Adipose tissue (tissue), 3 donors: ENCODE measurements around the gene LFNG. TPM values are rescaled to one million over a fixed set of nuclear protein-coding genes. Genes with fewer than 3 reads are reported as not detected.
"Not testable (repeated sequence)": the region's sequence is repeated elsewhere in the genome, so short reads cannot be mapped to it uniquely, and the experiment has no call there.

Experiments used
- H3K27ac ChIP-seq: one replicate; pipeline ENCODE4 v1.5.1; 2013; ENCODE audit warnings: low read depth, low read length
- WGBS, 3 donors: extraction: QIAGEN DNeasy Blood & Tissue Kit; methylation state at CpG; one replicate each; pipeline ENCODE4 v1.1.7; 2013; 5-methylcytosine and 5-hydroxymethylcytosine counted together
- polyA plus RNA-seq, 3 donors: library from polyadenylated mRNA; stranded (reverse); fragments of 200-250 nt; gene quantifications; one replicate each; pipeline ENCODE4 v1.2.3, GENCODE V29; 2013
- donor health status: healthy with polysubstance abuse.
- donor health status: Bipolar disorder and iron deficiency.
- donor health status: healthy.

LFNG gene
- polyA plus RNA-seq, 3 donors: 12.5 to 52.7 (median 23.7) TPM

DNA sequence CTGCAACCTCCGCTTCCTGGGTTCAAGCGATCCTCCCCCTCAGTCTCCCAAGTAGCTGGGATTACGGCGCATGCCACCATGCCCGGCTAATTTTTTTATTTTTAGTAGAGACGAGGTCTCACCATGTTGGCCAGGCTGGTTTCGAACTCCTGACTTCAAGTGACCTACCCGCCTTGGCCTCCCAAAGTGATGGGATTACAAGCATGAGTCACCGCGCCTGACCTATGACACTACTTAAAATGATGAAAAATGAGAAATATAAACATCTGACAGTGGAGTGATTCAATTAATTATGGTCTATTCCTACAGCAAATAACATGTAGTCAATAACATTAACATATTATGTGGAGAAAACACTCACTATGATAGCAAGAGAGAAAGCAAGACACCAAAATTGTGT is 33.5 kb downstream of the LFNG start:
- WGBS, 3 donors: 95 to 97% (median 96%) methylated on average over 10 of the region's 10 CpGs

DNA sequence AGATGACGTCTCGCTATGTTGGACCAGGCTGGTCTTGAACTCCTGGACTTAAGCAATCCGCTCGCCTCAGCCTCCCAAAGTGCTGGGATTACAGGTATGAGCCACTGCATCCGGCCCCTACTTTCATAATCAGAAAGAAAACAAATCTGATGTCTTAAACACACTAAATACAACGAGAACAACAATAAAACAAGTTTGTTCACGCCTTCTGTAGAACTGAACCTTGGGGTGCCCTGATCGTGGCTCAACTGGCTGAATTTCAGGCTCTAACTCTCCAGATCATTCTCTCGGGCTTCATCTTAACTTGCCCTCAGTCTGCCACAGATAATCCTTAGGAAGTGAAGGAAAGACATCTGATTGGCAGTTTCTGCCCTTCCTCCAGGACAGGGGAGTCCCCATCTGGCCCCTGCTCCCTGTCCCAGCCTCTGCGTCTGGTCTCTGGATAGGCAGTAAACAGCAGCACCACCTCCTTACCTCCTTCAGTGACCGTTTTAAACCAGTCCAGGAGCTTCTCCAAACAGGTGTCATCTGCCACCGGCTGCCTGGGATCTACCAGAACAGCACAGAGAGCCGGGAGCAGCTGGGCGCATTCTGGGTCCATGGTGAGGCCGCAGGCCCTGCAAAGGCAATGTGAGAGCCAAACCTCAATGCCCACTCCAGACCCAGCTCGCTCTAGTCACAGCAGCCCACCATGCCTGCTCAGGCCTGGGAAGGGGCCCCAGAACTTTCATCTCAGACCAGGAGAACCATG is 34.4 kb downstream of the LFNG start:
- H3K27ac ChIP-seq: no peak overlapping the region
- 75 to 80% (median 77%) methylated on average over 16 of the region's 16 CpGs for WGBS, 3 donors

More for the DNA sequence above, 33.5 kb downstream of the LFNG start:
- H3K27ac ChIP-seq: no peak overlapping the region

DNA sequence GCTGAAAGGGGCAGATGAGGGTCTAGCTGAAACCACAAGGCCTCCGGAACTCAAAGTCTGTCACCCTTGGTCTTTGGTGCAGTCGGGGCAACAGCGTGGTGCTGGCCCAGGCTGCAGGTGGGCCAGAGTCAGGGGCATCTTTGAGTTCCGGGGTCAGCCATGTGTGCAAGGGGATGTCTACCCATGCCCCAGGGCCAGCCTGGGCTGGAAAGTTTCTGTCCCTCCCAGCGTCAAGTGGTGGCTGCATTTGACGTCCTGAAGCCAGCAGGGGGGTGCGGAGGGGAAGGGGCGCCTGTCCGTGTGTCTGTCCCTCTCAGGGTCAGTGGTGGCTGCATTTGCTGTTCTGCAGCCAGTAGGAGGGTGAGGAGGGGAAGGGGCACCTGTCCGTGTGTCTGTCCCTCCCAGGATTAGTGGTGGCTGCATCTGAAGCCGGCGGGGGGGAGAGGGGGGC is 35.1 kb downstream of the LFNG start:
- 1 to 6% (median 6%) methylated on average over 10 to 12 of the region's 12 CpGs for whole genome bisulfite sequencing, 3 donors
- H3K27ac ChIP-seq: no peak overlapping the region

DNA sequence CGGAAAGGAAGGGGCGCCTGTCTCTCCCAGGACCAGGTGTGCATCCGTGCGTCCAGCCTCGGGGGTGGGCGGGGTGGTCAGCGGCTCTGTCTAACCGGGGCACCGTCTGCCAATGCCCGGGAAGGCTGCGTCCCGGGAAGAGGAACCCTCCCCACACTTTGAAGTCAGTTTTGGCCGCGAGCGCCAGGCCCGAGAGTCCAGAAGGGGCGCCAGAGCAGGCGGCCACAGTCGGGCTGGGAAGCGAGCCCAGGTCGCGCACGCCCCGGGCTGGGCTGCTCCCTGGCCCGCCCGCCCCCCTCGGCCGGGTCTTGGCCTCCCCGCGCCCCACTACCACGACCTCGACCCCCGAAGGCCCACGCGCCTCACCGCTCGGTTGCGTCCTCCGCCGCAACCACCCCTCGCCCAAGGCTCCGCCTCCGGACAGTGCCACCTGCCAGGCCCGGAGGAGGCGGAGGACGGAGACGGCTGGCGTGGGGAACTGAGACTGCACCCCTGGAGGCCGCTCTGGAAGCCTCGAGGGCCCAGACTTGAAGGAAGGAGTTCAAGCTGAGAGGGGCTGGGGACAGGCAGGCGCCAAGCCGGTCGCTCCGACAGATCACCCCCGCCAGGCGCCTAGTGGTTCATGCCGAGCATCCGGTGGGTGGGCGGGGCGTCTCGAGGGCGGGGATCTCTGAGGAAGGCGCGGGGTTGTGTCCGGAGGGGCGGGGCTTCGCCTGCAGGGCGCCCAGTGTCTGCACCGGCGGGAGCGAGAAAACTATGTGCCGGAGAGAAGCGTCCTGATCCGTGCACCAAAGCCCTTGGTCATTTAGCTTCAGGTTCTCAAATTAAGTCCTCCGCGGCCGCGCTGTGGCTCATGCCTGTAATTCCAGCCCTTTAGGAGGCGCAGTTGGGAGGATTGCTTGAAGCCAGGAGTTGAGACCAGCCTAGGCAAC is 35.8 kb downstream of the LFNG start, which contains the start of gene BRAT1:
Gene BRAT1, minus strand, starts transcription at position 404 of the 932 bp plus-strand sequence. CDS start 1,093 bp downstream, outside the sequence.
- H3K27ac ChIP-seq: peak within 1 kb of the TSS; percentile 85
- 0 to 1% (median 0%) methylated on average over 58 to 79 of the region's 79 CpGs for WGBS, 3 donors

DNA sequence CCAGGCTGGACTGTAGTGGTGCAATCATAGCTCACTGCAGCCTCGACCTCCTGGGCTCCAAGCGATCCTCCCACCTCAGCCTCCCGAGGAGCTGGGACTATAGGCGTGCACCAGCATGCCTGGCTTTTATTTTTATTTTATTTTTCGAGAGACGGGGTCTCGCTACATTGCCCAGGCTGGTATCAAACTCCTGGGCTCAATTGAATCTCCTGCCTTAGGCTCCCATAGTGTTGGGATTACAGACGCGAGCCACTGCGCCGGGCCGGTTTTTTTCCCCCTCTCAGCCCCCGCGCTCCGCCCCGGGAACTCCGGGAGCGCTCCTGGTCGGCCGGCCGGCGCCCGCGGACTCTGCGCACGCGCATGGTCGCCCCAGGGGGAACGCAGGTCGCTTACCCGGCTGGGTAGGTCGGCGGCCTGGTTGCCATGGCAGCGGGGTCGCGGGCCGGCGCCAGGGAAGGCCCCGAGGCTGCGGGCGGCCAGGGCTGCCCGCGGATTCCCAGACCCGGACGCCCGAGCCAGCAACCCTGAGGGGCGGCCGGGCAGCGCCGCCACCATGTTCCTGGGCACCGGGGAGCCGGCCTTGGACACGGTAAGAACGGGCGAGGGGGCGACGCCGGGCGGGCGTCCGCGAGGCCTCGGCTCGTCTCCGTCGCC is 39.2 kb downstream of the LFNG start, which contains the start of gene IQCE:
Gene IQCE, plus strand, starts transcription at position 351 of the 654 bp plus-strand sequence. Its CDS starts 203 bp downstream, at position 554.
- WGBS, 3 donors: 1 to 2% (median 1%) methylated on average over 45 to 66 of the region's 66 CpGs
- H3K27ac ChIP-seq: no peak within 1 kb of the TSS

DNA sequence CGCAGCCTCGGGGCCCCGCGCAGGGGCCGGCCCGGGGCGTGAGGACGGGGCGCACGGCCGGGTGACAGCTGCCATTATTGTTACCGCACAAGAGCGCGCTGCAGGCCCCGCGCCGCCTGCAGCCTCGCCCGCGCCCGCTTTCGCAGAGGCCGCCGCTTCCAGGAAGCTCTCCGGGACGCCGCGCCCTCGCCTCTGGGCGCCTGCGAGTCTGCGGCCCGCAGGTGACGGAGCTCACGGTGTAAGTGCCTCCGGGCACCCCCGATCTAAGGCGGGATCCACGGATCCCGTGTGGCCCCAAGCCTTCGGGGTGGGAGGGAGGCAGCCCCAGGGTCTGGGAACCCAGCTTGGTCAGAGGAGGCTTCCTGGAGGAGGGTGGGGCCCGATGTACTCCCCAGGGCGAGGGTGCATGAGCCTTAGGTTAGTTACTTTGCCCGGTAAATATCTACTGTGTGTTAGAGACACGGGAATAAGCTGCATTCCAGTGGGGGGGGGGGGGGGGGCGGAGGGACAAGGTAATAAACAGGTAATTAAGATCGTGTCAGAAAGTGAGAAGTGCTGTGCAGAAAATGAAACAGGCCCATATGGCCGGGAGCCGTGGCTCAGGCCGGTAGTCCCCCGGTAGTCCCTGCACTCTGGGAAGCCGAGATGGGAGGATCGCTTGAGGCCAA is 39.8 kb downstream of the LFNG start:
- no peak overlapping the region for H3K27ac ChIP-seq
- WGBS, 3 donors: 9 to 10% (median 9%) methylated on average over 51 to 53 of the region's 53 CpGs

DNA sequence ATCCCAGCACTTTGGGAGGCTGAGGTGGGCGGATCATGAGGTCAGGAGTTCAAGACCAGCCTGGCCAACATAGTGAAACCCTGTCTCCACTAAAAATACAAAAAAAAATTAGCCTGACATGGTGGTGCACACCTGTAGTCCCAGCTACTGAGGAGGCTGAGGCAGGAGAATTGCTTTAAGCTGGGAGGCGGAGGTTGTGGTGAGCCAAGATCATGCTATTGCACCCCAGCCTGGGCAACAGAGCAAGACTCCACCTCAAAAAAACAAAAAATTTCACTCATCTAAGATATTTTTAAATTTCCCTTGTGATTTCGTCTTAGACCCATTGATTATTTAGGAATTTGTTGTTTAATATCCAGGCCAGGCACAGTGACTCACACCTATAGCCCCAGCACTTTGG is 44.4 kb downstream of the LFNG start:
- not testable (repeated sequence) for H3K27ac ChIP-seq
- 91 to 95% (median 94%) methylated on average over 3 of the region's 3 CpGs for WGBS, 3 donors

DNA sequence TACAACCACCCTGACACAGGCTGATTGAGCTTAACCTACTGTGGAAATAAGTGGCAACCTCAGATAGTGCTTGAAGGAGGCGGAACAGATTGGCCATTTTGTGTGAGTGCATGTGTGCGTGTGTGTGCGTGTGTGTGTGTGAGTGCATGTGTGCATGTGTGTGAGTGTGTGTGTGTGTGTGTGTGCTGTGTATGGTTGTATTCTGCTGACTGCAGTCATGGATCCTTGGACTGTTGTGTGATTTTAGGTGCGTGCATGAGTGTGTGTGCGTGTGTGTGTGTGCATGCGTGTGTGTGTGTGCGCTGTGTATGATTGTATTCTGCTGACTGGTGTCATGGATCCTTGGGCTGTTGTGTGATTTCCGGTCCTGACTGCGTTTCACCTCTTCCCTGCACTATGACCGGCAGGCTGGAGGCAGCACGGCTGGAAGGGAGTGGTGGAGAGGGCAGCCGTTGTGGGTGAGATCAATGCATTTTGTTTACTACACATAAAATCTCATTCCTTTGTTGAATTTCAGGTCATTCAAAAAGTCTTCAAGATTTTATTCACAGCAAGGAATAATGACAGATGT is 45.5 kb downstream of the LFNG start:
- H3K27ac ChIP-seq: no peak overlapping the region
- WGBS, 3 donors: 78 to 89% (median 85%) methylated on average over 12 of the region's 12 CpGs

DNA sequence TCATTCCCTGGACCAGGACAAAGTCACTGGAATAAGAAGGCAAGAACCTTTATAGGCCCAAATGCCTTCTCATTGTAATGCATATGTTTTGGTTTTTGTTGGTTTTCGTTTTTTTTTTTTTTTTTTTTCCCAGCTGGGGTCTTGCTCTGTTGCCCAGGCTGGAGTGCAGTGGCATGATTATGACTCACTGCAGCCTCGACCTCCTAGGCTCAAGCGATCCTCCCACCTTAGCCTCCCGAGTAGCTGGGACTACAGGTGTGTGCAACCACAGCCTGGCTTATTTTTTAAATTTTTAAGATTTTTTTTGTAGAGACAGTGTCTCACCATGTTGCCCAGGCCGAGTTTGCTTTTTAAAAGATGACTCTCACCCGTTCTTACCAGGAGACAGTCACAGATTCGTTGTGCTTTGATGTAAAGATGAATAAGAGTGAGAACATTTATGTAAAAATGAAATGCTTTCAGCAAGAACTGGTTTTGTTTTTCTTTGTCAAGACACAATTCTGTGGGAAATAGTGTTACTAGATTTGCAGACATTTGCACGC is 46.8 kb downstream of the LFNG start:
- WGBS, 3 donors: 81 to 86% (median 83%) methylated on average over 8 of the region's 8 CpGs
- H3K27ac ChIP-seq: no peak overlapping the region

DNA sequence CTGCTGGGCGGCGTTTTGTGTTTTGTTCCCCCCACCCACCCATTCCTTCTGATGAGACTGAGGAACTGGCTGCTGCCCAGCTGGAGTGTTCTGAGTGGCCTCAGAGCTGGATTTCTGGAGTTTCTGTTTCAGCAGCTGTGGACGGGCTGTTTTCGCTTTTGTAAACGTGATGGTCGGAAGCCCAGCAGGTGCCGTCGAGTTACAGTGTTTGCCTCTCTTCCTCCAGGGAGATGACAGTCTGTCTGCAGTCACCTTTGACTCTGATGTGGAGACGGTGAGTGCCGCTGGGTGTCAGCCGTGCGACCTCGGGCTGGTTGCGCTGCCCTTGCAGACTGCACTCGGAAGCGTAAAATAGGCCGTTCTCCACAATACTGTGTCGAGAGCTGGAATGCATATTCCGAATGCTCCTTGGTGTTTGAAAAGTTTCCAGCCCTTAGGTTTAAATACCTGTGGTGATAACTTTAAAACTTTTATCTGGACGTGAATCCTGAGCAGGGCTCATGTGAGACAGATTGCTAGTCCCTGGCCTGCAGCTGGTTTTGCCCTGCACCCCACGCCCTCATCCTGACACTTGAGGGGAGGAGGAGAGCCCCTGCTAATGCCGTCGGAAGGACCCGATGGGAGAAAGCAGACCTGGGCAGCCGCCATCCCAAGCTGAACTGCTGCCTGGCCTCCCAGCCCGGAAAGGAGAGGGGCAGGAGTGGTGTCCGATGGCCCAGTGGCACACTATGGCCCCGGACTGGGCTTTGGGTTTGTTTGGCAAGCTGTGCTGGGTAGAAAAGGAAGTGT is 47.5 kb downstream of the LFNG start:
- 68 to 82% (median 73%) methylated on average over 28 of the region's 28 CpGs for WGBS, 3 donors
- H3K27ac ChIP-seq: no peak overlapping the region

DNA sequence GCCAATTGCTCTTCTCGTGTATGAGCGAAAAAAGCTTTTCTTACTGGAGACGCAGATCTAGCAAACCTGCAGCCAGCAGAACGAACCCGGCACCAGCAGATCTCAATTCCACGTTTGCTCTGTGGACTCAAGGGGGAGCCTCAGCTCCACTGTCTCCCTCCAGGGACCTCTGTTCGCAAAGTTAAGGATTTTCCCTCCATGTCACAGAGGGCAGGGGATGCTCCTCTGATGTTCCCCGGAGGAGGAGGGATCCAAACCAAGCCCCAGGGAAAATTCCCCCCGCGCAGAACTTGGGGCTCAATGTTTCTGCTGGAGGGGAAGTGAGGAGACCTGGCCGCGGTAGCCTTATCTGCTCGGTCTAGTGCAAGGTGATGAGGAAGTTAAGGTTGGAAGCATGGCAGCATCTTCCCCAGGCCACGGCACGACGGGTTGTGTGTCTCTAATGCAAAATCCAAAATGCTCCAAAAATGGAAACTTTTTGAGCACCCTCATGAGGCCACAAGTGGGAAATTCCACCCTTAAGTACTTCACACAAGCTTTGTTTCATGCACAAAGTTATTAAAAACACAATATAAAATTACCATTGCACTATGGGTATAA is 48.2 kb downstream of the LFNG start:
- 29 to 72% (median 40%) methylated on average over 16 of the region's 16 CpGs for WGBS, 3 donors

DNA sequence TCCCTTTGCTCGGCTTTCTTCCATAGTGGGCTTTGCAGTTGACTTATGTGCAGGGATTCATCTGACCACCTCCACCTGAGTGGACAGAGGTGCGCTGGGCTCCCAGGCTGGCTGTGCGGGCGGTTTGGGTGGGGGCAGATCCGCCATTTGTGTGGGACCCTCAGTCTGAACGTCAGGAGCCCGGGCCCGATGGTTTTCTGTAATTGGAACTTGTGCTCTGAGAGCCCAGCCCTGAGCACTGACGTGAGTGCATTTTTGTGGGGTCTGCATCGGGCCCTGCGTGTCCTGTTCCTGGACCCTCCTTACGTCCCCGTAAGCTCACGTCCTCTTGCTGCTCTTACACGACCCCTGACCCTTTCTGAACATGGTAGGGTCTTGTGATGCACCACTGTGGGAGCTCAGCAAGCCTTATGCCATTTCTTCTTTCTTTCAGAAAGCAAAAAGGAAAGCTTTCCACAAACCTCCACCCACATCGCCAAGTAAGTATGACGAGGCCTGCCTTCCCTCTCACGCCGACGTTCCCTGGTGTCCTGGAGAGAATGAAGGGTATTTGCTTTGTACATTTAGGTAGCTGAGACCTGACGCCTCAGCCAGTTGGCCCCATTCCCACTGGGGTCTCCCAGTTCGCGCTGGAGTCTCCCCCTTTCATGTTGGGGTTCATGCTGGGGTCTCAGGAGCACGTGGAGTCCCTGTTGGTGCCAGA is 49.1 kb downstream of the LFNG start:
- WGBS, 3 donors: 93 to 95% (median 95%) methylated on average over 24 of the region's 24 CpGs
- H3K27ac ChIP-seq: no peak overlapping the region

More for the DNA sequence above, 48.2 kb downstream of the LFNG start:
- no peak overlapping the region for H3K27ac ChIP-seq

DNA sequence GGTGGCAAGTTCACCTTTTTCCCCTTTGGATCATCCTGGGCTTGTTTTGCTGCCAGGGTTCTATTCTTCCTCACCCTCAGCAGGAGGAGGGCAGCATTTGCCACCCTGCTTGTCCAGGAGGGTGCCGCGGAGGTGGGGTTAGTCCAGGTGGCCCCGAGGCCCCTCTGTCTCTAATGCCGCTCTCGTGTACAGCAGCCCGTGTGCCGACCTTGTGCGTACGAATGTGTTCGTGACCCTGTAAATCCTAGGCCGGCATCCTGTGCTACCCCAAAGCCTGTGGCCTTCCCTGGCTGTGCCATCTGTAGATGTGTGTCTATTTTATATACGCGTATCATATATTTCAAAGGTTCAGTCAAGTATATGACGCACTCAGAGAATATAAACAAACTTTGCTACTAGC is 49.8 kb downstream of the LFNG start:
- 95 to 97% (median 96%) methylated on average over 14 of the region's 14 CpGs for WGBS, 3 donors
- H3K27ac ChIP-seq: no peak overlapping the region

DNA sequence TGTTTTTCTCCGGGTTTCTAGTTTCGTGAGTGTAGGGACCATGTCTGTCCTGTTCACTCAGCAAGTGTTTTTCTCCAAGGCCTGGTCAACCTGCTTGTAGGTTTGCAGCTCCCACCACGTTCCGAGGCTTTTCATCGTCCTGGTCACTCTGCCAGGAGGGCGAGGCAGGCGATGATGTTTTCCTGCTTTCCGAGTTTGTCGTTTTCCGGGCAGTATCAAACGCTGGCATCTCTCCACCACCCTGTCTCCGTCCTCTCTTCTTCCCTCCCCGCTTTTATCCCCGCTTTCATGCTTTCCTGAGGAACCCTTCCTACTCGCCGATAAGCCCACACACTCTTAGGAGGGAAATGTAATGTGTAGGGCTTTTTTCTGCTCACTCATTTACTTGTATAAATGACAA is 50.4 kb downstream of the LFNG start:
- no peak overlapping the region for H3K27ac ChIP-seq
- WGBS, 3 donors: 75 to 90% (median 83%) methylated on average over 16 of the region's 16 CpGs

DNA sequence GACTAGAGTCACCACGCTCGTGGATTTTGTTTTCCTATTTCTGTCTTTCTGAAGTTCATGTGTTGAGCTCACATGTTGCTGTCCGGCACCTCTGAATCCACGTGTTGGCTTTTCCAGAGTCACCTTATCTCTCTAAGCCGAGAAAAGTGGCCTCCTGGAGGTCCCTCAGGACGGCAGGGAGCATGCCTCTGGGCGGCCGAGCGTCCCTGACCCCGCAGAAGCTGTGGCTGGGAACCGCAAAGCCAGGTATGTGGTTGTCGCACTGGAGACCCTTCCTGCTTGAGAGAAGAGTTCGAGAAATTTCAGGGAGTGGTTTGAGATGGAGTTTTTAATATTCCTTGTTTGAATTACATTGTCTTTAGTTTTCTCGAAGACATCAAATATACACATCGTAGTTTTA is 51.8 kb downstream of the LFNG start:
- WGBS, 3 donors: 77 to 94% (median 87%) methylated on average over 15 of the region's 15 CpGs

More for the DNA sequence above, 51.8 kb downstream of the LFNG start:
- no peak overlapping the region for H3K27ac ChIP-seq
